ENCODE measurements around the gene MTNR1B. TPM values are rescaled to one million over a fixed set of nuclear protein-coding genes. Genes with fewer than 3 reads are reported as not detected.

Gene MTNR1B
- total and polyA plus RNA-seq, 10 of the 15 experiments (the other 5 are each of a cell fraction or from before 2014, with no cell fraction given): not detected

DNA sequence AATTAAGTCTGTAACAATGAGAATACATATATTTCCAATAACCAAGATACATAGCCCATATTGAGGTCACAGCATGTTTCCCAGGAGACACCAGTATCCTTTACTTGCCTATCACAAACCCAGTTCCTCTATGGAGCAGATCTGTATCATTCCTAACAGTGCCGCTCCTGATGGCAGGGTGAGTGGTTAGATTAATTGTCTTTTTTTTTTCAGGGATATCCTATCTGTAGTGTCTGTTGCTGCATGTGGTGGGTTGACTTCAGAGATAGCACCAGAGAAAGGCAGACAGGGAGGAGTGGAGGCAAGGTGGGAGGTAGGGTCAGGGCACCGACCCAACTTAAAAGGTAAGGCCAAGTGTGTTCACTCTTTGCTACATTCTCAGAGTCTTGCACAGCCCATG lies 2.8 kb downstream of the MTNR1B start:
- no peak for DNase-seq (ENCODE audit: low read depth, low spot score)
- Histone ChIP-seq H2AFZ (ENCODE audit: control insufficient read depth, low read depth, low read length) (no peak overlapping the region), H3K27me3 (replicated peaks in 1 of 2; ENCODE audit: control insufficient read depth in 2 of 2, insufficient read depth in 2 of 2, low read length in 1 of 2) (no peaks in the 10 kb centered on the region; a peak in 4 of 4 replicates), H3K79me2 (ENCODE audit: control insufficient read depth, insufficient read depth, low read length) (no peaks in the 10 kb centered on the region), H3K36me3 (ENCODE audit: control insufficient read depth in 2 of 2, insufficient read depth in 2 of 2, low read length in 1 of 2) (no peaks in the 10 kb centered on the region), H4K20me1 (ENCODE audit: control insufficient read depth, insufficient read depth) (no peaks in the 10 kb centered on the region), H3K4me3 (no peak overlapping the region), H3K4me2 (ENCODE audit: control insufficient read depth, insufficient read depth) (no peak overlapping the region), H3K9me3 (replicated peaks; ENCODE audit: control insufficient read depth, insufficient read depth, low read length) (no peaks in the 10 kb centered on the region), H3K27ac (ENCODE audit: control insufficient read depth, insufficient read depth) (no peak overlapping the region), H3K9ac (ENCODE audit: control insufficient read depth, insufficient read depth, low read length) (no peak overlapping the region), H3K4me1 (ENCODE audit: control insufficient read depth, insufficient read depth, low read length) (no peaks in the 10 kb centered on the region)
- ChIA-PET POLR2A (no interaction called here), CTCF (no interaction called here), SMC1A (ENCODE audit: uncharacterized antibody, unreplicated experiment) (no interaction called here), RAD21 (ENCODE audit: unreplicated experiment) (no interaction called here)
- intact Hi-C loops (cut with micrococcal nuclease; ENCODE audit: unreplicated experiment): no loop called here
- ATAC-seq: no peak
- no peak for FAIRE-seq
- no TSS peak for BruUV-seq (replicated peaks)
- no peak for TF ChIP-seq LARP7 (IDR thresholded peaks at IDR 0.05)
- 4% methylated on average over 2 of the region's 2 CpGs for WGBS (ENCODE audit: insufficient coverage, insufficient replicate concordance, low lambda C conversion rate, missing lambda C conversion rate)
- in situ Hi-C loops (cut with MboI): no loop called here

DNA sequence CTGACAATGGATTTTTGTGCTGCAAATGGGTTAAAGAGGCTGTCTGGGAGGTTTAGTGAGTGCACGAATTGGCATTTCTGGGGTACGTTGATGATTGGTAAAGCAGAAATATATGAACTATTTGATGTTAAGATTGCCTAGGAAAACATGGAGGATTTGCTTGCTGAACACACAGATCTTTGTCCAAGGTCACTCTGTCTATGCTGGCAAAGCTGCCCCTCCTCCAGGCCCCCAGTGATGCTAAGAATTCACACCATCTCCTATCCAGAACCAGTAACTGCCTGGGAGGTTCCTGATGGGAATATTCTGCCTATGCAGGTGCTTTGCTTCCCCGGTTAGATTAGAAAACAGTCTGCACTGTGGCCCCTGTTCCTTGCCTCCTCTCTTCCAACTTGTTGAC lies 5.8 kb downstream of the MTNR1B start:
- BruUV-seq (replicated peaks): no TSS peak
- FAIRE-seq (no peak), ATAC-seq (no peak), DNase-seq (ENCODE audit: low read depth, low spot score) (no peak)
- Histone ChIP-seq H3K27me3 (replicated peaks in 1 of 2; ENCODE audit: control insufficient read depth in 2 of 2, insufficient read depth in 2 of 2, low read length in 1 of 2) (no peaks in the 10 kb centered on the region; a peak in 3 of 4 replicates), H3K9me3 (replicated peaks; ENCODE audit: control insufficient read depth, insufficient read depth, low read length) (no peaks in the 10 kb centered on the region), H3K4me2 (ENCODE audit: control insufficient read depth, insufficient read depth) (no peak overlapping the region), H3K4me1 (ENCODE audit: control insufficient read depth, insufficient read depth, low read length) (no peaks in the 10 kb centered on the region), H2AFZ (ENCODE audit: control insufficient read depth, low read depth, low read length) (no peak overlapping the region), H3K27ac (ENCODE audit: control insufficient read depth, insufficient read depth) (no peak overlapping the region), H3K36me3 (ENCODE audit: control insufficient read depth in 2 of 2, insufficient read depth in 2 of 2, low read length in 1 of 2) (no peaks in the 10 kb centered on the region), H3K9ac (ENCODE audit: control insufficient read depth, insufficient read depth, low read length) (no peak overlapping the region), H3K79me2 (ENCODE audit: control insufficient read depth, insufficient read depth, low read length) (no peaks in the 10 kb centered on the region), H4K20me1 (ENCODE audit: control insufficient read depth, insufficient read depth) (no peaks in the 10 kb centered on the region), H3K4me3 (no peak overlapping the region)
- 19% methylated on average over 3 of the region's 3 CpGs for whole genome bisulfite sequencing (ENCODE audit: insufficient coverage, insufficient replicate concordance, low lambda C conversion rate, missing lambda C conversion rate)
- intact Hi-C loops (cut with micrococcal nuclease; ENCODE audit: unreplicated experiment): no loop called here
- ChIA-PET POLR2A (no interaction called here), CTCF (no interaction called here), SMC1A (ENCODE audit: uncharacterized antibody, unreplicated experiment) (no interaction called here), RAD21 (ENCODE audit: unreplicated experiment) (no interaction called here)
- in situ Hi-C loops (cut with MboI): no loop called here
- TF ChIP-seq, protein P1, sequence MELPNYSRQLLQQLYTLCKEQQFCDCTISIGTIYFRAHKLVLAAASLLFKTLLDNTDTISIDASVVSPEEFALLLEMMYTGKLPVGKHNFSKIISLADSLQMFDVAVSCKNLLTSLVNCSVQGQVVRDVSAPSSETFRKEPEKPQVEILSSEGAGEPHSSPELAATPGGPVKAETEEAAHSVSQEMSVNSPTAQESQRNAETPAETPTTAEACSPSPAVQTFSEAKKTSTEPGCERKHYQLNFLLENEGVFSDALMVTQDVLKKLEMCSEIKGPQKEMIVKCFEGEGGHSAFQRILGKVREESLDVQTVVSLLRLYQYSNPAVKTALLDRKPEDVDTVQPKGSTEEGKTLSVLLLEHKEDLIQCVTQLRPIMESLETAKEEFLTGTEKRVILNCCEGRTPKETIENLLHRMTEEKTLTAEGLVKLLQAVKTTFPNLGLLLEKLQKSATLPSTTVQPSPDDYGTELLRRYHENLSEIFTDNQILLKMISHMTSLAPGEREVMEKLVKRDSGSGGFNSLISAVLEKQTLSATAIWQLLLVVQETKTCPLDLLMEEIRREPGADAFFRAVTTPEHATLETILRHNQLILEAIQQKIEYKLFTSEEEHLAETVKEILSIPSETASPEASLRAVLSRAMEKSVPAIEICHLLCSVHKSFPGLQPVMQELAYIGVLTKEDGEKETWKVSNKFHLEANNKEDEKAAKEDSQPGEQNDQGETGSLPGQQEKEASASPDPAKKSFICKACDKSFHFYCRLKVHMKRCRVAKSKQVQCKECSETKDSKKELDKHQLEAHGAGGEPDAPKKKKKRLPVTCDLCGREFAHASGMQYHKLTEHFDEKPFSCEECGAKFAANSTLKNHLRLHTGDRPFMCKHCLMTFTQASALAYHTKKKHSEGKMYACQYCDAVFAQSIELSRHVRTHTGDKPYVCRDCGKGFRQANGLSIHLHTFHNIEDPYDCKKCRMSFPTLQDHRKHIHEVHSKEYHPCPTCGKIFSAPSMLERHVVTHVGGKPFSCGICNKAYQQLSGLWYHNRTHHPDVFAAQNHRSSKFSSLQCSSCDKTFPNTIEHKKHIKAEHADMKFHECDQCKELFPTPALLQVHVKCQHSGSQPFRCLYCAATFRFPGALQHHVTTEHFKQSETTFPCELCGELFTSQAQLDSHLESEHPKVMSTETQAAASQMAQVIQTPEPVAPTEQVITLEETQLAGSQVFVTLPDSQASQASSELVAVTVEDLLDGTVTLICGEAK (IDR thresholded peaks at IDR 0.05; ENCODE audit: borderline replicate concordance): no peak
- TF ChIP-seq SREBF2 (IDR thresholded peaks at IDR 0.05; ENCODE audit: low read length): no peak
- TF ChIP-seq, protein P2, sequence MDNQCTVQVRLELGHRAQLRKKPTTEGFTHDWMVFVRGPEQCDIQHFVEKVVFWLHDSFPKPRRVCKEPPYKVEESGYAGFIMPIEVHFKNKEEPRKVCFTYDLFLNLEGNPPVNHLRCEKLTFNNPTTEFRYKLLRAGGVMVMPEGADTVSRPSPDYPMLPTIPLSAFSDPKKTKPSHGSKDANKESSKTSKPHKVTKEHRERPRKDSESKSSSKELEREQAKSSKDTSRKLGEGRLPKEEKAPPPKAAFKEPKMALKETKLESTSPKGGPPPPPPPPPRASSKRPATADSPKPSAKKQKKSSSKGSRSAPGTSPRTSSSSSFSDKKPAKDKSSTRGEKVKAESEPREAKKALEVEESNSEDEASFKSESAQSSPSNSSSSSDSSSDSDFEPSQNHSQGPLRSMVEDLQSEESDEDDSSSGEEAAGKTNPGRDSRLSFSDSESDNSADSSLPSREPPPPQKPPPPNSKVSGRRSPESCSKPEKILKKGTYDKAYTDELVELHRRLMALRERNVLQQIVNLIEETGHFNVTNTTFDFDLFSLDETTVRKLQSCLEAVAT (IDR thresholded peaks at IDR 0.05): no peak
- TF ChIP-seq BMI1 (IDR thresholded peaks at IDR 0.05; ENCODE audit: borderline replicate concordance): no peak
- TF ChIP-seq, protein P3, sequence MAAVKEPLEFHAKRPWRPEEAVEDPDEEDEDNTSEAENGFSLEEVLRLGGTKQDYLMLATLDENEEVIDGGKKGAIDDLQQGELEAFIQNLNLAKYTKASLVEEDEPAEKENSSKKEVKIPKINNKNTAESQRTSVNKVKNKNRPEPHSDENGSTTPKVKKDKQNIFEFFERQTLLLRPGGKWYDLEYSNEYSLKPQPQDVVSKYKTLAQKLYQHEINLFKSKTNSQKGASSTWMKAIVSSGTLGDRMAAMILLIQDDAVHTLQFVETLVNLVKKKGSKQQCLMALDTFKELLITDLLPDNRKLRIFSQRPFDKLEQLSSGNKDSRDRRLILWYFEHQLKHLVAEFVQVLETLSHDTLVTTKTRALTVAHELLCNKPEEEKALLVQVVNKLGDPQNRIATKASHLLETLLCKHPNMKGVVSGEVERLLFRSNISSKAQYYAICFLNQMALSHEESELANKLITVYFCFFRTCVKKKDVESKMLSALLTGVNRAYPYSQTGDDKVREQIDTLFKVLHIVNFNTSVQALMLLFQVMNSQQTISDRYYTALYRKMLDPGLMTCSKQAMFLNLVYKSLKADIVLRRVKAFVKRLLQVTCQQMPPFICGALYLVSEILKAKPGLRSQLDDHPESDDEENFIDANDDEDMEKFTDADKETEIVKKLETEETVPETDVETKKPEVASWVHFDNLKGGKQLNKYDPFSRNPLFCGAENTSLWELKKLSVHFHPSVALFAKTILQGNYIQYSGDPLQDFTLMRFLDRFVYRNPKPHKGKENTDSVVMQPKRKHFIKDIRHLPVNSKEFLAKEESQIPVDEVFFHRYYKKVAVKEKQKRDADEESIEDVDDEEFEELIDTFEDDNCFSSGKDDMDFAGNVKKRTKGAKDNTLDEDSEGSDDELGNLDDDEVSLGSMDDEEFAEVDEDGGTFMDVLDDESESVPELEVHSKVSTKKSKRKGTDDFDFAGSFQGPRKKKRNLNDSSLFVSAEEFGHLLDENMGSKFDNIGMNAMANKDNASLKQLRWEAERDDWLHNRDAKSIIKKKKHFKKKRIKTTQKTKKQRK (IDR thresholded peaks at IDR 0.05; ENCODE audit: low read depth, low read length): no peak
